ENCODE data around the gene OR6V1.
"Not testable (repeated sequence)": the region's sequence is repeated elsewhere in the genome, so short reads cannot be mapped to it uniquely, and the experiment has no call there.

Gene OR6V1

DNA sequence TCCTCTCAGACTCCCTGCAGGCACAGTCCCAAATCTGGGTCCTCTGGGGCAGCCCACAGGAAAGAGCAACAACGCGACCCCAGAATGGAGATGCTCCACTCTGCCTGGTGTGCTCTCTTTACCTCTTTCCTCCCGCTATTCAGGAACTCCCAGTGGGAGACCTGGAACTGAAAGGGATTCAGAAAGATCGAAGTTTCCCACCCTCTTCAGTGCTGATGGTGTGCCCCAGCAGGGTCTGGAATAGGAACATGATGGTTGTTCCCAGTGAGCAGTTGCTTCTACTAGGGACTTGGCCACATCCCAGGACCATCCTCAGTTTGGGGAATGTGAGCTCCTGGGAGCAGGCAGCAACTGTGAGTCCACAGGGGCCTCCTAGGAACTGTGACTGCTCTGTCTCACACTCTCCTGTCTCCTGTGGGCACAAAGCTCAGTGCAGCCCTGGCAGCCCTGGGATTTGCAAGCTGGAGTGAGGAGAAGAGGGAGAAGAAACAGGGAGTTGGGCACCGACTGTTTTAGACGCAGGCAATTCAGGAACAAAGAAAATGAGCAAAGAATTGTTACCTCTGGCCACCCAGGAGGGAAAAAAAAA lies 17.9 kb downstream of the OR6V1 start:
- Histone ChIP-seq H3K9ac (ENCODE audit: low read length) (no peak overlapping the region), H3K4me1 (ENCODE audit: control insufficient read depth, insufficient read depth, low read length) (peaks cover 11% of the 10 kb centered on the region), H3K4me3 (ENCODE audit: low read depth, low read length) (no peak overlapping the region), H3K27me3 (ENCODE audit: control insufficient read depth, insufficient read depth, low read length) (no peaks in the 10 kb centered on the region), H3K9me3 (ENCODE audit: control insufficient read depth, insufficient read depth, low read depth, low read length) (no peaks in the 10 kb centered on the region), H3K36me3 (ENCODE audit: control insufficient read depth, insufficient read depth, low read length) (no peaks in the 10 kb centered on the region), H3K27ac (ENCODE audit: low read depth, low read length) (no peak overlapping the region)

DNA sequence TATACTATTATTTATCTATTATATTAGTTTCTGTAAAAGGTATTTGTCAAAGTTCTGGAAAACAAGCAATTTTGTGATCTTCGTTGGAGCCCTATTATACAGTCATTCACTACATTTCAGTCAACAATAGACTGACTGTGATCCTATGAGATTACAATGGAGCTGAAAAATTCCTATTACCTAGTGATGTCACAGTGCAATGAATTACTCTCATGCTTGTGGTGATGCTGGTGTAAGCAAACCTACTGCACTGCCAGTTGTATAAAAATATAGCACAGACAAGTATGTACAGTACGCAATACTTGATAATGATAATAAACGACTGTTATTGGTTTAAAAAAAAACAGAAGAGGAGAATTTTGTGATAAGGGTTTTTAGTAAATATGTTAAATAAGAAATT lies 21.4 kb downstream of the OR6V1 start:
- H3K27me3 ChIP-seq (ENCODE audit: control insufficient read depth, insufficient read depth, low read length): no peaks in the 10 kb centered on the region

DNA sequence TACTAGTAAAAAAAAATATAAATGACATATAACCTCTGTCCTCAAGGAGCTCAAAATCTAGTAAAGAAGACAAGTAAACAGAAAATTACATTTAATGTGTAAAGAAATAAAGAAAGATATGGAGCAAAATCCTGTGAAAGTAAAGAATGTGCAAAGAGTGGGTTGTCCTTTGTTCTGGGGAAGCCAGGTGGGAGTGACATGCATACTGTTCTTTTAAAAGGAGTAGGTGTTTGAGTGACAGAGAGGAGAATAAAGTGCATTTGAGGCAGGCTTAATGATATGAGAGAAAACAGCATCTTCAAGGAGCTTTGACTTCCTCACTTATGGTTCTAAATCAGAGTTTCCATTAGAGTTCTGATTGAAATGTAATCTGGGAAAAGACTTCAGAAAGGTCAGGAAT lies 22.0 kb downstream of the OR6V1 start:
- Histone ChIP-seq H3K4me3 (ENCODE audit: low read depth, low read length) (no peak overlapping the region), H3K9me3 (ENCODE audit: control insufficient read depth, insufficient read depth, low read depth, low read length) (no peaks in the 10 kb centered on the region), H3K4me1 (ENCODE audit: control insufficient read depth, insufficient read depth, low read length) (peaks cover 13% of the 10 kb centered on the region), H3K36me3 (ENCODE audit: control insufficient read depth, insufficient read depth, low read length) (no peaks in the 10 kb centered on the region), H3K27ac (ENCODE audit: low read depth, low read length) (no peak overlapping the region), H3K9ac (ENCODE audit: low read length) (no peak overlapping the region), H3K27me3 (ENCODE audit: control insufficient read depth, insufficient read depth, low read length) (no peaks in the 10 kb centered on the region)

More for the DNA sequence above, 21.4 kb downstream of the OR6V1 start:
- Histone ChIP-seq H3K4me3 (ENCODE audit: low read depth, low read length) (no peak overlapping the region), H3K9ac (ENCODE audit: low read length) (no peak overlapping the region), H3K4me1 (ENCODE audit: control insufficient read depth, insufficient read depth, low read length) (peaks cover 17% of the 10 kb centered on the region), H3K27ac (ENCODE audit: low read depth, low read length) (no peak overlapping the region), H3K36me3 (ENCODE audit: control insufficient read depth, insufficient read depth, low read length) (no peaks in the 10 kb centered on the region), H3K9me3 (ENCODE audit: control insufficient read depth, insufficient read depth, low read depth, low read length) (no peaks in the 10 kb centered on the region)

DNA sequence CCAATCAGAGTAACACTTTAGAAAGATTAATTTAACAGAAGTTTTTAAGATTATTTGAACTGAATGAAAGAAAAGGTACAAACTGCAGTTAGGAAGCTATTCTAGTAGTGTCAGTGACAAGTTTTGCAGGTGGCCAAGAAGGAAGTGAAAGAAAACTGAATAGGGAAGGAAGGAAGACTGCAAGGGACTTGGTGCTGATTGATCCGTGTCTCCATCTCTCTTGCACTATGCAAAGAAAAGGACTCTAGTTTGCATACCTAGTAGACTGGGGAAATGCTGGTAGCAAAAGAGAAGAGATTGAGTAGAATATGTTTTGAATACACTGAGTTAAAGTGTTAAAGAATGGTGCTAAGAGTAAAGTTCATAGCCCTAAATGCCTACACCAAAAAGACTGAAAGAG lies 33.0 kb downstream of the OR6V1 start:
- H3K27ac ChIP-seq (ENCODE audit: low read depth, low read length): no peak overlapping the region
- H3K4me3 ChIP-seq (ENCODE audit: low read depth, low read length): no peak overlapping the region
- no peaks in the 10 kb centered on the region for H3K27me3 ChIP-seq (ENCODE audit: control insufficient read depth, insufficient read depth, low read length)
- H3K4me1 ChIP-seq (ENCODE audit: control insufficient read depth, insufficient read depth, low read length): no peaks in the 10 kb centered on the region
- peaks cover 11% of the 10 kb centered on the region; the same call in 1 of the 2 replicates for H3K9me3 ChIP-seq (ENCODE audit: control insufficient read depth, insufficient read depth, low read depth, low read length)
- H3K36me3 ChIP-seq (ENCODE audit: control insufficient read depth, insufficient read depth, low read length): no peaks in the 10 kb centered on the region
- no peak overlapping the region for H3K9ac ChIP-seq (ENCODE audit: low read length)

DNA sequence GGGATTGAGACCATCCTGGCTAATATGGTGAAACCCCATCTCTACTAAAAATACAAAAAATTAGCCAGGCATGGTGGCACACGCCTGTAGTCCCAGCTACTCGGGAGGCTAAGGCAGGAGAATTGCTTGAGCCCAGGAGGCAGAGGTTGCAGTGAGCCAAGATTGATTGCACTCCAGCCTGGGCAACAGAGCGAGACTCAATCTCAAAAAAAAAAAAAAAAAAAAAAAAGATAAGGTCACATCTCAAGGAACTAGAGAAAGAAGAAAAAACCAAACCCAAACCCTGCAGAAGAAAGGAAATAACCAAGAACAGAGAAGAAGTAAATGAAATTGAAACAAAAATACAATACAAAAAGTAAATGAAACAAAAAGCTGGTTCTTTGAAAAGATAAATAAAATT lies 33.5 kb downstream of the OR6V1 start:
- not testable (repeated sequence) for H3K27me3 ChIP-seq (ENCODE audit: control insufficient read depth, insufficient read depth, low read length); H3K27ac ChIP-seq (ENCODE audit: low read depth, low read length); H3K4me1 ChIP-seq (ENCODE audit: control insufficient read depth, insufficient read depth, low read length); H3K9ac ChIP-seq (ENCODE audit: low read length); H3K36me3 ChIP-seq (ENCODE audit: control insufficient read depth, insufficient read depth, low read length); H3K4me3 ChIP-seq (ENCODE audit: low read depth, low read length)
- H3K9me3 ChIP-seq (ENCODE audit: control insufficient read depth, insufficient read depth, low read depth, low read length): peaks cover 11% of the 10 kb centered on the region; the same call in 1 of the 2 replicates

DNA sequence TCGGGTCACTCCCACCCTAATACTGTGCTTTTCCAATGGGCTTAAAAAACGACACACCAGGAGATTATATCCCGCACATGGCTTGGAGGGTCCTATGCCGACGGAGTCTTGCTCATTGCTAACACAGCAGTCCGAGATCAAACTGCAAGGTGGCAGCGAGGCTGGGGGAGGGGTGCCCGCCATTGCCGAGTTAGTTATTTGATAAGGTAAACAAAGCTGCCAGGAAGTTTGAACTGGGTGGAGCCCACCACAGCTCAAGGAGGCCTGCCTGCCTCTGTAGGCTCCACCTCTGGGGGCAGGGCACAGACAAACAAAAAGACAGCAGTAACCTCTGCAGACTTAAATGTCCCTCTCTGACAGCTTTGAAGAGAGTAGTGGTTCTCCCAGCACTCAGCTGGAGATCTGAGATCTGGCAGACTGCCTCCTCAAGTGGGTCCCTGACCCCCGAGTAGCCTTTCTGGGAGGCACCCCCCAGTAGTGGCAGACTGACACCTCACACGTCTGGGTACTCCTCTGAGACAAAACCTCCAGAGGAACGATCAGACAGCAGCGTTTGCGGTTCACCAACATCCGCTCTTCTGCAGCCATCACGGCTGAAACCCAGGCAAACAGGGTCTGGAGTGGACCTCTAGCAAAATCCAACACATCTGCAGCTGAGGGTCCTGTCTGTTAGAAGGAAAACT lies 36.5 kb downstream of the OR6V1 start:
- peaks cover 11% of the 10 kb centered on the region; the same call in 1 of the 2 replicates for H3K9me3 ChIP-seq (ENCODE audit: control insufficient read depth, insufficient read depth, low read depth, low read length)
- not testable (repeated sequence) for H3K27me3 ChIP-seq (ENCODE audit: control insufficient read depth, insufficient read depth, low read length); H3K4me1 ChIP-seq (ENCODE audit: control insufficient read depth, insufficient read depth, low read length); H3K27ac ChIP-seq (ENCODE audit: low read depth, low read length); H3K4me3 ChIP-seq (ENCODE audit: low read depth, low read length); H3K36me3 ChIP-seq (ENCODE audit: control insufficient read depth, insufficient read depth, low read length); H3K9ac ChIP-seq (ENCODE audit: low read length)

DNA sequence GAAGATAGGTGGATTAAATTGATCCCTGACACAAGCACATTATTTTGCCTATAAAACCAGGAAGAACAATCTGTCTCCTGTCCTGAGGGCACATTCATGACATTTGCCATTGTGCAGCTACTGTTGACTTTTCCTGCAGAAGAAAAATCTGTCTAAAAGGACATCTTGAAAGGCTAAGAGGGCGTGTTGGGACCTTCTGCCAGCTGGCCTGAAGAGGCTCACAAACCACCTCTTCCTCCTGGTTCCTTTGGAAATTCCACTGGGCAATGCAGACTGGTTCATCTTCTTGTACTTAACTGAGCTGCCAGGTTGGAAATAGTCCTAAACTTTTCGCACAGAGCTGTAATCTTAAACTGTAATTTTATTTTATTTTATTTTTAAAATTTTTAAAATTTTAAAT lies 44.0 kb downstream of the OR6V1 start:
- no peaks in the 10 kb centered on the region for H3K4me1 ChIP-seq (ENCODE audit: control insufficient read depth, insufficient read depth, low read length)
- no peak overlapping the region for H3K27ac ChIP-seq (ENCODE audit: low read depth, low read length)
- H3K9me3 ChIP-seq (ENCODE audit: control insufficient read depth, insufficient read depth, low read depth, low read length): peaks cover 12% of the 10 kb centered on the region; the same call in 1 of the 2 replicates
- H3K9ac ChIP-seq (ENCODE audit: low read length): no peak overlapping the region
- no peaks in the 10 kb centered on the region for H3K27me3 ChIP-seq (ENCODE audit: control insufficient read depth, insufficient read depth, low read length)
- H3K4me3 ChIP-seq (ENCODE audit: low read depth, low read length): no peak overlapping the region
- no peaks in the 10 kb centered on the region for H3K36me3 ChIP-seq (ENCODE audit: control insufficient read depth, insufficient read depth, low read length)

DNA sequence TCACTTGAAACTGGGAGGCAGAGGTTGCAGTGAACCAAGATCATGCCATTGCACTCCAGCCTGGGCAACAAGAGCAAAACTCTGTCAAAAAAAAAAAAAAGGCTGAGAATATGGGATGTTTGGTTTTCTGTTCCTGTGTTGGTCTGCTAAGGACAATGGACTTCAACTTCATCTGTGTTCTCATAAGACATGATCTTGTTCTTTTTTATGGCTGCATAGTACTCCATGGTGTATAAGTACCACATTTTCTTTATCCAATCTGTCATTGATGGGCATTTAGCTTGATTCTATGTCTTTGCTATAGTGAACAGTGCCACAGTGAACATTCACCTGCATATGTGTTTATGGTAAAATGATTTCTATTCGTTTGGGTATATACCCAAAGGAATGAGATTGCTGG lies 47.4 kb downstream of the OR6V1 start:
- H3K9me3 ChIP-seq (ENCODE audit: control insufficient read depth, insufficient read depth, low read depth, low read length): peaks cover 12% of the 10 kb centered on the region; the same call in 1 of the 2 replicates
- H3K27me3 ChIP-seq (ENCODE audit: control insufficient read depth, insufficient read depth, low read length); H3K4me3 ChIP-seq (ENCODE audit: low read depth, low read length); H3K27ac ChIP-seq (ENCODE audit: low read depth, low read length); H3K36me3 ChIP-seq (ENCODE audit: control insufficient read depth, insufficient read depth, low read length); H3K9ac ChIP-seq (ENCODE audit: low read length); H3K4me1 ChIP-seq (ENCODE audit: control insufficient read depth, insufficient read depth, low read length): not testable (repeated sequence)

All from HUES6 (cell line).